ENCODE measurements around the gene ABAT. TPM values are rescaled to one million over a fixed set of nuclear protein-coding genes. Genes with fewer than 3 reads are reported as not detected.

The ABAT gene
- total RNA-seq, 2 experiments from 2014 or later = 4.1 to 4.4 TPM

DNA sequence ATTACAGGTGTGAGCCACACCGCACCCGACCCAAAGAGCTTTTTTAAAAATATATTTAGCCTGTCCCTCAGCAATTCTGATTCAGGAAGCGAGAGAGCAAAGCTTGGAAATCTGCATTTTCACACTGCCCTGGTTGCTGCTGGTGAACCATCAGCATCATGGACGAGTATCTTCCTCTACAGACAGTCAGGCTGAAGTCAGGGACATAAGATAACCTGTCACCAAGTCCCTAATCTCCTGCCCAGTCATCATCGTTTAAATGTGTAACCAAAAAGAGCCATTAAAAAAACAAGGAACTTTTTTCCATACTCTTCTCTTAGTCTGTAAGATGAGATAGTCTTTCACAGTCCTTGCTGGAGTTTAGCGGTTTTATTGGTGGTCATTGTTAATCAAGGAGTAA, 129.9 kb downstream of the ABAT start:
- H3K27me3 Mint-ChIP-seq = no peaks in the 10 kb centered on the region
- H3K4me1 Mint-ChIP-seq (ENCODE audit: low read depth) = peaks cover 14% of the 10 kb centered on the region
- H3K36me3 Mint-ChIP-seq (ENCODE audit: low read depth) = peaks cover 81% of the 10 kb centered on the region
- ChIA-PET POLR2A (interaction anchor here (1.2 kb wide), 1 partner anchor 64 kb away, joined by 5 read pairs; the partner anchor contains the start of gene CARHSP1), CTCF (no interaction called here)
- no peak overlapping the region for H3K4me3 Mint-ChIP-seq
- Histone ChIP-seq H3K4me1 (ENCODE audit: insufficient read depth, low read length) (peaks cover 7% of the 10 kb centered on the region), H3K27ac (ENCODE audit: low read depth in 1 of 2, low read length in 2 of 2) (no peak overlapping the region), H3K27me3 (ENCODE audit: control insufficient read depth in 1 of 2, insufficient read depth in 2 of 2, low read length in 2 of 2) (no peaks in the 10 kb centered on the region), H3K4me3 (ENCODE audit: low read length) (no peak overlapping the region), H3K36me3 (ENCODE audit: insufficient read depth, low read length) (peaks cover 77% of the 10 kb centered on the region), H3K9me3 (ENCODE audit: control insufficient read depth in 1 of 2, insufficient read depth in 1 of 2, low read length in 2 of 2) (no peaks in the 10 kb centered on the region)
- no peaks in the 10 kb centered on the region for H3K9me3 Mint-ChIP-seq
- no peak overlapping the region for H3K27ac Mint-ChIP-seq
- intact Hi-C loops (cut with DNase I, micrococcal nuclease) = no loop called here
- ATAC-seq (ENCODE audit: poor library complexity) (no peak), DNase-seq (no peak)
- TF ChIP-seq, protein P1, sequence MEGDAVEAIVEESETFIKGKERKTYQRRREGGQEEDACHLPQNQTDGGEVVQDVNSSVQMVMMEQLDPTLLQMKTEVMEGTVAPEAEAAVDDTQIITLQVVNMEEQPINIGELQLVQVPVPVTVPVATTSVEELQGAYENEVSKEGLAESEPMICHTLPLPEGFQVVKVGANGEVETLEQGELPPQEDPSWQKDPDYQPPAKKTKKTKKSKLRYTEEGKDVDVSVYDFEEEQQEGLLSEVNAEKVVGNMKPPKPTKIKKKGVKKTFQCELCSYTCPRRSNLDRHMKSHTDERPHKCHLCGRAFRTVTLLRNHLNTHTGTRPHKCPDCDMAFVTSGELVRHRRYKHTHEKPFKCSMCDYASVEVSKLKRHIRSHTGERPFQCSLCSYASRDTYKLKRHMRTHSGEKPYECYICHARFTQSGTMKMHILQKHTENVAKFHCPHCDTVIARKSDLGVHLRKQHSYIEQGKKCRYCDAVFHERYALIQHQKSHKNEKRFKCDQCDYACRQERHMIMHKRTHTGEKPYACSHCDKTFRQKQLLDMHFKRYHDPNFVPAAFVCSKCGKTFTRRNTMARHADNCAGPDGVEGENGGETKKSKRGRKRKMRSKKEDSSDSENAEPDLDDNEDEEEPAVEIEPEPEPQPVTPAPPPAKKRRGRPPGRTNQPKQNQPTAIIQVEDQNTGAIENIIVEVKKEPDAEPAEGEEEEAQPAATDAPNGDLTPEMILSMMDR (IDR thresholded peaks at IDR 0.05) = no peak

DNA sequence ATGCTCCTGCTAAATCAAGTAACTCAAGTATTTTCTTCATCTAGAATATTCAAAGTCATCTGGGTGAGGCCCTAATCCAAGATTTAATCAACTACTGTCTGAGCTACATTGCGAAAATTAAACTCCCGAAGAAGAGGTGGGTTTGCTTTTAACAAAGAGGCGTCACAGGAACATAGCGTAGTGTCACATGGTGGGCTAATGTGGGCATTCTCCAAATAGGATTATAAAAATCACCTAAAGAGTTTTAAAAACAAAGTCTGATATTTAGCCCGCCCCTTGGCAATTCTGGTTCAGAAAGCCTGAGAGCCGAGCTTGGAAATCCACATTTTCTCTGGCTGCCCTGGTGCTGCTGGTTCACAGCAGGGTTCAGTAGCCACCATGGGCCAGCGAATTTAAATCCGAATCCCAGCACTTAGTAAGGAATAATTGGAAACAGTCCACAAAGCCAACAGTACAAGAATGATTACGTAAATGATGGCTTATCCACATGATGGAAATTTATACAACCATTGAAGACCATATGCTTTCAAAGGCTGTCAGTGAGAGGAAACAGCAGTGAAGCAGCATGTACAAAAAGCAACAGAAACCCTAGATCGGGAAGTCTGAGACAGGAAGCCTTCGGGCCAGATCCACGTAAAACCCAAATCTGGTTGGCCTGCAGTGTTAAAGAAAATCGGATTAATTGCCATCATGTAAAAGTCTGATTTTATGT, 132.0 kb downstream of the ABAT start:
- no peak overlapping the region for H3K4me3 Mint-ChIP-seq
- ChIA-PET POLR2A (interaction anchor here (1.3 to 1.5 kb wide), 2 partner anchors 9 to 11 kb away, joined by 3 to 4 read pairs; partner anchors contain the start of gene TMEM186), CTCF (no interaction called here)
- intact Hi-C loops (cut with DNase I, micrococcal nuclease) = no loop called here
- no peak overlapping the region for H3K4me3 ChIP-seq (ENCODE audit: low read length)
- H3K4me1 Mint-ChIP-seq (ENCODE audit: low read depth) = peaks cover 7% of the 10 kb centered on the region
- TF ChIP-seq, protein P1 (IDR thresholded peaks at IDR 0.05) = no peak
- peaks cover 91% of the 10 kb centered on the region for H3K36me3 Mint-ChIP-seq (ENCODE audit: low read depth)
- H3K27me3 Mint-ChIP-seq = no peaks in the 10 kb centered on the region
- no peaks in the 10 kb centered on the region for H3K27me3 ChIP-seq (ENCODE audit: control insufficient read depth in 1 of 2, insufficient read depth in 2 of 2, low read length in 2 of 2)
- H3K36me3 ChIP-seq (ENCODE audit: insufficient read depth, low read length) = peaks cover 92% of the 10 kb centered on the region
- DNase-seq (no peak), ATAC-seq (ENCODE audit: poor library complexity) (no peak)
- H3K9me3 ChIP-seq (ENCODE audit: control insufficient read depth in 1 of 2, insufficient read depth in 1 of 2, low read length in 2 of 2) = no peaks in the 10 kb centered on the region
- H3K27ac ChIP-seq (ENCODE audit: low read depth in 1 of 2, low read length in 2 of 2) = no peak overlapping the region
- H3K4me1 ChIP-seq (ENCODE audit: insufficient read depth, low read length) = no peaks in the 10 kb centered on the region
- no peak overlapping the region for H3K27ac Mint-ChIP-seq
- no peaks in the 10 kb centered on the region for H3K9me3 Mint-ChIP-seq

DNA sequence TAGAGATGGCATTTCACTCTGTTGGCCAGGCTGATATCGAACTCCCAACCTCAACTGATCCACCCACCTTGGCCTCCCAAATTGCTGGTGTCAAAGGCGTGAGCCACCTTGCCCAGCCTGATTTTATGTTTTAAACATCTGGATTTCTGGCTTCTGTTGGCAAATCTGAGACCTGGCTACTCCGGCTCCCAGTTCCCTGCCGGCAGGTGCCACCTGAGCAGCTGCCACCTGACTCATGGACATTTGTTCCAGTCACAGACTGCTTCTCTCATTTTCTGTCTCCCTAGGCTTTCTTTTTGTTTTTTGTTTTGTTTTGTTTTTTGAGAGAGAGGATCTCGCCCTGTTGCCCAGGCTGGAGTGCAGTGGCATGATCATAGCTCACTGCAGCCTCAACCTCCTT, 132.8 kb downstream of the ABAT start:
- peaks cover 7% of the 10 kb centered on the region for H3K4me1 Mint-ChIP-seq (ENCODE audit: low read depth)
- intact Hi-C loops (cut with DNase I, micrococcal nuclease) = no loop called here
- H3K36me3 ChIP-seq (ENCODE audit: insufficient read depth, low read length) = peaks cover 92% of the 10 kb centered on the region
- H3K4me1 ChIP-seq (ENCODE audit: insufficient read depth, low read length) = no peaks in the 10 kb centered on the region
- no peaks in the 10 kb centered on the region for H3K27me3 ChIP-seq (ENCODE audit: control insufficient read depth in 1 of 2, insufficient read depth in 2 of 2, low read length in 2 of 2)
- no peak for DNase-seq
- POLR2A ChIA-PET = no interaction called here
- no peaks in the 10 kb centered on the region for H3K27me3 Mint-ChIP-seq
- H3K9me3 Mint-ChIP-seq = no peaks in the 10 kb centered on the region
- TF ChIP-seq, protein P1 (IDR thresholded peaks at IDR 0.05) = no peak
- H3K4me3 ChIP-seq (ENCODE audit: low read length) = no peak overlapping the region
- peaks cover 91% of the 10 kb centered on the region for H3K36me3 Mint-ChIP-seq (ENCODE audit: low read depth)
- H3K9me3 ChIP-seq (ENCODE audit: control insufficient read depth in 1 of 2, insufficient read depth in 1 of 2, low read length in 2 of 2) = no peaks in the 10 kb centered on the region
- no peak overlapping the region for H3K27ac Mint-ChIP-seq
- CTCF ChIA-PET = no interaction called here
- no peak for ATAC-seq (ENCODE audit: poor library complexity)
- no peak overlapping the region for H3K4me3 Mint-ChIP-seq
- H3K27ac ChIP-seq (ENCODE audit: low read depth in 1 of 2, low read length in 2 of 2) = no peak overlapping the region
